ENCODE results near the gene HRH3. TPM values are rescaled to one million over a fixed set of nuclear protein-coding genes. Genes with fewer than 3 reads are reported as not detected.

HRH3 gene
- total RNA-seq, 1 donor: not detected

GRCh38 chr20:62208061-62208794 is 11.8 kb downstream of the HRH3 start:
- DNase-seq (ENCODE audit: low read depth): no peak
- no peak for TF ChIP-seq CTCF (IDR thresholded peaks at IDR 0.05; ENCODE audit: insufficient read depth, low read length)
- no peak overlapping the region for H3K4me3 ChIP-seq (ENCODE audit: low read depth, low read length)

- H3K4me3 ChIP-seq (ENCODE audit: low read depth, low read length): no peak overlapping the region
- no peak for DNase-seq (ENCODE audit: low read depth)
Observed at GRCh38 chr20:62206388-62206775, 13.7 kb downstream of the HRH3 start.

GRCh38 chr20:62205618-62206387 is 14.3 kb downstream of the HRH3 start:
- no peak overlapping the region for H3K4me3 ChIP-seq (ENCODE audit: low read depth, low read length)
- no peak for TF ChIP-seq CTCF (IDR thresholded peaks at IDR 0.05; ENCODE audit: insufficient read depth, low read length)
- no peak for DNase-seq (ENCODE audit: low read depth)

More at GRCh38 chr20:62206388-62206775, 13.7 kb downstream of the HRH3 start:
- no peak for TF ChIP-seq CTCF (IDR thresholded peaks at IDR 0.05; ENCODE audit: insufficient read depth, low read length)

GRCh38 chr20:62203378-62204030 is 16.6 kb downstream of the HRH3 start:
- H3K4me3 ChIP-seq (ENCODE audit: low read depth, low read length): no peak overlapping the region
- no peak for TF ChIP-seq CTCF (IDR thresholded peaks at IDR 0.05; ENCODE audit: insufficient read depth, low read length)
- DNase-seq (ENCODE audit: low read depth): no peak

GRCh38 chr20:62202676-62203377 is 17.3 kb downstream of the HRH3 start:
- DNase-seq (ENCODE audit: low read depth): no peak
- TF ChIP-seq CTCF (IDR thresholded peaks at IDR 0.05; ENCODE audit: insufficient read depth, low read length): no peak
- H3K4me3 ChIP-seq (ENCODE audit: low read depth, low read length): no peak overlapping the region

- no peak overlapping the region for H3K4me3 ChIP-seq (ENCODE audit: low read depth, low read length)
- no peak for TF ChIP-seq CTCF (IDR thresholded peaks at IDR 0.05; ENCODE audit: insufficient read depth, low read length)
- no peak for DNase-seq (ENCODE audit: low read depth)
Observed at GRCh38 chr20:62202083-62202395, 18.0 kb downstream of the HRH3 start.

All from fibroblast of the aortic adventitia (primary cell).